H1 (cell line): Measurements from ENCODE around the gene HIBADH. TPM values are rescaled to one million over a fixed set of nuclear protein-coding genes. Genes with fewer than 3 reads are reported as not detected.

Experiments used
- CTCF ChIA-PET: fragments of 300-600 bp; sonication (Branson Sonifier 250); formaldehyde crosslinking; loops from one replicate; lab custom pipeline; 2021; ENCODE audit not compliant: partially characterized antibody; lab: Charles Lee
- POLR2A ChIA-PET: fragments of 300-600 bp; sonication (Branson Sonifier 250); formaldehyde crosslinking; loops from one replicate; lab custom pipeline; 2021; ENCODE audit warnings: inconsistent platforms; ENCODE audit not compliant: partially characterized antibody; lab: Charles Lee
- DNase-seq, 2 experiments: peaks; one replicate each; pipeline versions ENCODE4 v3.0.0 to v3.0.0-alpha.2; 2010 to 2022; ENCODE audit warnings: low spot score in 2 of 2, low read depth in 1 of 2, mixed read lengths in 1 of 2
- FAIRE-seq: peaks from 2 replicates; lab custom pipeline; 2011; peaks lifted over from hg19 to GRCh38; lab: Jason Lieb, UNC
- H2AFZ ChIP-seq: 2 replicates; pipeline ENCODE4 v1.8.1; 2012; ENCODE audit warnings: low read length, inconsistent platforms
- H2AK5ac ChIP-seq: 2 replicates; pipeline ENCODE4 v1.6.1; 2013; ENCODE audit warnings: low read depth, low read length
- H2BK120ac ChIP-seq: replicated peaks from 2 replicates; pipeline ENCODE3; 2013; ENCODE audit warnings: low read depth, low read length, inconsistent platforms
- H2BK12ac ChIP-seq: 2 replicates; pipeline ENCODE4 v1.6.1; 2013; ENCODE audit warnings: low read depth, low read length
- H2BK15ac ChIP-seq: 2 replicates; pipeline ENCODE4 v1.6.1; 2013; ENCODE audit warnings: low read length
- H2BK20ac ChIP-seq: 2 replicates; pipeline ENCODE4 v1.6.1; 2013; ENCODE audit warnings: low read length
- H2BK5ac ChIP-seq: 2 replicates; pipeline ENCODE4 v1.6.1; 2013; ENCODE audit warnings: low read depth, low read length
- H3K14ac ChIP-seq: 2 replicates; pipeline ENCODE4 v1.6.1; 2013; ENCODE audit warnings: inconsistent platforms; ENCODE audit not compliant: insufficient read length
- H3K18ac ChIP-seq: 2 replicates; pipeline ENCODE4 v1.6.1; 2013; ENCODE audit warnings: low read length; ENCODE audit errors: extremely low read depth
- H3K23ac ChIP-seq: 2 replicates; pipeline ENCODE4 v1.6.1; 2013; ENCODE audit warnings: inconsistent platforms; ENCODE audit not compliant: insufficient read length
- H3K23me2 ChIP-seq: 2 replicates; pipeline ENCODE4 v1.6.1; 2013; ENCODE audit warnings: low read depth, low read length
- H3K27ac ChIP-seq: 2 replicates; pipeline ENCODE4 v1.6.1; 2011; ENCODE audit warnings: low read depth, low read length, inconsistent platforms
- H3K27me3 ChIP-seq, 4 experiments: replicated peaks in 1 of 4; 1 replicate in 1 of 4; 2 replicates in 3 of 4; pipeline versions ENCODE4 v1.6.1 to v1.8.1; 2011 to 2013; ENCODE audit warnings: low read length in 3 of 4, mild to moderate bottlenecking in 3 of 4, inconsistent platforms in 2 of 4, mixed read lengths in 2 of 4, moderate library complexity in 1 of 4; ENCODE audit not compliant: control insufficient read depth in 3 of 4, insufficient read depth in 3 of 4; ENCODE audit errors: extremely low read depth in 1 of 4
- H3K36me3 ChIP-seq, 4 experiments: 2 replicates each; pipeline versions ENCODE4 v1.6.1 to v1.8.1; 2011 to 2013; ENCODE audit warnings: mild to moderate bottlenecking in 4 of 4, low read length in 3 of 4, moderate library complexity in 2 of 4, control low read depth in 1 of 4, inconsistent platforms in 1 of 4; ENCODE audit not compliant: insufficient read depth in 4 of 4, control insufficient read depth in 2 of 4
- H3K4ac ChIP-seq: replicated peaks from 2 replicates; pipeline ENCODE3; 2013; ENCODE audit warnings: low read length, low read depth, mixed read lengths, inconsistent platforms; ENCODE audit not compliant: insufficient read length
- H3K4me1 ChIP-seq, 4 experiments: replicated peaks in 1 of 4; 1 replicate in 1 of 4; 2 replicates in 3 of 4; pipeline versions ENCODE4 v1.6.1 to v1.8.1; 2011 to 2013; ENCODE audit warnings: low read length in 3 of 4, inconsistent platforms in 2 of 4, mixed read lengths in 1 of 4; ENCODE audit not compliant: insufficient read depth in 4 of 4, control insufficient read depth in 3 of 4
- H3K4me2 ChIP-seq, 2 experiments: 2 replicates each; pipeline versions ENCODE4 v1.6.1 to v1.8.1; 2011 to 2013; ENCODE audit warnings: low read depth in 2 of 2, low read length in 2 of 2, control low read depth in 1 of 2, inconsistent platforms in 1 of 2, mild to moderate bottlenecking in 1 of 2; ENCODE audit not compliant: insufficient read depth in 1 of 2
- H3K4me3 ChIP-seq, 4 experiments: fragments of 200-600, 300-600 bp in 1 of 4; sonication (generic), shearing (Covaris generic), sonication (Bioruptor Twin) in 1 of 4; 2 replicates each; pipeline versions ENCODE4 v1.5.1 to v1.8.1; 2011 to 2016; ENCODE audit warnings: low read length in 4 of 4, low read depth in 3 of 4, control low read depth in 2 of 4, inconsistent platforms in 2 of 4, mild to moderate bottlenecking in 2 of 4, mixed read lengths in 1 of 4, moderate library complexity in 1 of 4; ENCODE audit not compliant: insufficient read depth in 2 of 4; ENCODE audit errors: extremely low read depth in 1 of 4
- H3K56ac ChIP-seq: replicated peaks from 2 replicates; pipeline ENCODE3; 2013; ENCODE audit warnings: low read depth, mild to moderate bottlenecking, mixed read lengths, low read length, inconsistent platforms; ENCODE audit not compliant: insufficient read length
- H3K79me1 ChIP-seq: 2 replicates; pipeline ENCODE4 v1.6.1; 2013; ENCODE audit warnings: low read depth, low read length, control low read depth
- H3K79me2 ChIP-seq, 2 experiments: 2 replicates each; pipeline versions ENCODE4 v1.6.1 to v1.8.1; 2012 to 2013; ENCODE audit warnings: low read length in 2 of 2, mild to moderate bottlenecking in 2 of 2, inconsistent platforms in 1 of 2; ENCODE audit not compliant: insufficient read depth in 2 of 2, control insufficient read depth in 1 of 2
- H3K9ac ChIP-seq, 4 experiments: replicated peaks in 1 of 4; 1 replicate in 1 of 4; 2 replicates in 3 of 4; pipeline versions ENCODE4 v1.6.1 to v1.8.1; 2011 to 2013; ENCODE audit warnings: low read depth in 3 of 4, low read length in 3 of 4, control low read depth in 2 of 4, mild to moderate bottlenecking in 2 of 4, moderate library complexity in 2 of 4, inconsistent platforms in 1 of 4; ENCODE audit errors: extremely low read depth in 1 of 4
- H3K9me3 ChIP-seq, 2 experiments: 2 replicates each; pipeline versions ENCODE4 v1.6.1 to v1.8.1; 2012 to 2013; ENCODE audit warnings: mild to moderate bottlenecking in 2 of 2, moderate library complexity in 2 of 2, control low read depth in 1 of 2, inconsistent platforms in 1 of 2, low read depth in 1 of 2, low read length in 1 of 2, mixed read lengths in 1 of 2; ENCODE audit not compliant: insufficient read depth in 2 of 2
- H4K20me1 ChIP-seq, 2 experiments: replicated peaks in 1 of 2; 2 replicates each; pipeline versions ENCODE3 to v1.8.1; 2011 to 2013; ENCODE audit warnings: inconsistent platforms in 2 of 2, low read length in 2 of 2, mild to moderate bottlenecking in 1 of 2; ENCODE audit not compliant: insufficient read depth in 2 of 2, control insufficient read depth in 1 of 2
- H4K5ac ChIP-seq: 2 replicates; pipeline ENCODE4 v1.6.1; 2013; ENCODE audit warnings: low read length, low read depth, mixed read lengths, inconsistent platforms; ENCODE audit not compliant: insufficient read length
- H4K8ac ChIP-seq: 2 replicates; pipeline ENCODE4 v1.8.0; 2013; ENCODE audit warnings: mild to moderate bottlenecking, moderate library complexity, low read length, inconsistent platforms; ENCODE audit not compliant: insufficient read depth; ENCODE audit errors: extremely low read depth
- H4K91ac ChIP-seq: replicated peaks from 2 replicates; pipeline ENCODE3; 2013; ENCODE audit warnings: low read length, mixed read lengths, inconsistent platforms; ENCODE audit not compliant: insufficient read length
- TAF7 ChIP-seq: optimal IDR thresholded peaks from 2 replicates; pipeline ENCODE3; 2011; ENCODE audit warnings: low read depth, mild to moderate bottlenecking, inconsistent platforms, low read length, moderate library complexity, borderline replicate concordance
- WGBS, 2 experiments: shearing (Covaris generic) in 1 of 2; methylation state at CpG; one replicate each; pipeline versions ENCODE4 v1.1.6 to v1.1.7; 2013 to 2015; ENCODE audit warnings: low lambda C conversion rate in 2 of 2, mixed read lengths in 2 of 2, inconsistent platforms in 1 of 2, low coverage in 1 of 2, missing lambda C conversion rate in 1 of 2; ENCODE audit not compliant: insufficient replicate concordance in 2 of 2, insufficient coverage in 1 of 2, insufficient read length in 1 of 2; ENCODE audit errors: extremely low coverage in 1 of 2, missing lambda C conversion rate in 1 of 2; 5-methylcytosine and 5-hydroxymethylcytosine counted together
- polyA plus RNA-seq, 7 experiments: library from polyadenylated mRNA; depleted of rRNA in 3 of 7; stranded (reverse) in 5 of 7; unstranded in 2 of 7; fragments of >200 nt in 5 of 7; fragments of 200-250 nt in 2 of 7; gene quantifications; 1 replicate in 5 of 7; 2 replicates in 1 of 7; 4 replicates in 1 of 7; pipeline versions ENCODE4 v1.2.1 to v1.2.3, GENCODE V29; 2011 to 2013; ENCODE audit warnings: missing spikeins in 2 of 7, mixed read lengths in 2 of 7
- total RNA-seq: library from RNA; stranded (reverse); fragmentation: NEBNext Ultra II Directional; extraction: Animal tissue kit (Norgen Biotek cat#: 25700); gene quantifications from 2 replicates; pipeline ENCODE4 v1.2.1, GENCODE V29; 2021

The HIBADH gene
- total and polyA plus RNA-seq, 2 of the 8 experiments (the other 6 are each of a cell fraction or from before 2014, with no cell fraction given) = 30.1 to 39.5 TPM

GRCh38 chr7:27611059-27611458 is 51.6 kb downstream of the HIBADH start:
- CTCF ChIA-PET = no interaction called here
- FAIRE-seq = no peak
- no peak for TF ChIP-seq TAF7

More at GRCh38 chr7:27611059-27611458, 51.6 kb downstream of the HIBADH start:
- Histone ChIP-seq H3K4me2 (no peak overlapping the region), H2AFZ (no peak overlapping the region), H3K36me3 (no peaks in the 10 kb centered on the region; a peak in 1 of 8 replicates), H3K79me1 (no peaks in the 10 kb centered on the region), H3K4ac (no peak overlapping the region), H3K56ac (no peak overlapping the region), H4K5ac (no peak overlapping the region), H3K27ac (no peak overlapping the region), H3K4me1 (peaks cover 0 to 6% (median 0%) of the 10 kb centered on the region in 4 experiments; a peak in 4 of 7 replicates), H4K20me1 (no peaks in the 10 kb centered on the region), H2BK20ac (no peak overlapping the region), H3K9me3 (no peaks in the 10 kb centered on the region), H3K23ac (no peak overlapping the region), H4K8ac (no peak overlapping the region), H3K27me3 (no peaks in the 10 kb centered on the region), H2BK120ac (no peak overlapping the region), H3K14ac (no peak overlapping the region), H2AK5ac (no peak overlapping the region), H2BK5ac (no peak overlapping the region), H3K79me2 (no peaks in the 10 kb centered on the region; a peak in 1 of 4 replicates), H2BK12ac (no peak overlapping the region), H3K4me3 (no peak overlapping the region), H3K9ac (no peak overlapping the region), H4K91ac (no peak overlapping the region), H3K23me2 (no peaks in the 10 kb centered on the region), H3K18ac (no peak overlapping the region), H2BK15ac (no peak overlapping the region)
- 92% methylated on average over 3 of the region's 3 CpGs; no CpG with 5 or more reads in 1 of the 2 experiments for WGBS, 2 experiments
- no peak for DNase-seq
- POLR2A ChIA-PET = no interaction called here
